ENCODE results near the gene PCDH19.

The PCDH19 gene

GRCh38 chrX:100408713-100409609 lies 1.1 kb downstream of the PCDH19 start:
- no peak for ATAC-seq
- TF ChIP-seq, protein P1, sequence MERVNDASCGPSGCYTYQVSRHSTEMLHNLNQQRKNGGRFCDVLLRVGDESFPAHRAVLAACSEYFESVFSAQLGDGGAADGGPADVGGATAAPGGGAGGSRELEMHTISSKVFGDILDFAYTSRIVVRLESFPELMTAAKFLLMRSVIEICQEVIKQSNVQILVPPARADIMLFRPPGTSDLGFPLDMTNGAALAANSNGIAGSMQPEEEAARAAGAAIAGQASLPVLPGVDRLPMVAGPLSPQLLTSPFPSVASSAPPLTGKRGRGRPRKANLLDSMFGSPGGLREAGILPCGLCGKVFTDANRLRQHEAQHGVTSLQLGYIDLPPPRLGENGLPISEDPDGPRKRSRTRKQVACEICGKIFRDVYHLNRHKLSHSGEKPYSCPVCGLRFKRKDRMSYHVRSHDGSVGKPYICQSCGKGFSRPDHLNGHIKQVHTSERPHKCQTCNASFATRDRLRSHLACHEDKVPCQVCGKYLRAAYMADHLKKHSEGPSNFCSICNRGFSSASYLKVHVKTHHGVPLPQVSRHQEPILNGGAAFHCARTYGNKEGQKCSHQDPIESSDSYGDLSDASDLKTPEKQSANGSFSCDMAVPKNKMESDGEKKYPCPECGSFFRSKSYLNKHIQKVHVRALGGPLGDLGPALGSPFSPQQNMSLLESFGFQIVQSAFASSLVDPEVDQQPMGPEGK (CRISPR knock-in tag; IDR thresholded peaks at IDR 0.05; ENCODE audit: borderline replicate concordance) = no peak
- TF ChIP-seq ZFP30 (CRISPR knock-in tag; IDR thresholded peaks at IDR 0.05) (no peak), ZC3H10 (CRISPR knock-in tag; IDR thresholded peaks at IDR 0.05) (no peak), PPARA (CRISPR knock-in tag; IDR thresholded peaks at IDR 0.05; ENCODE audit: borderline replicate concordance) (no peak), ZNF8 (CRISPR knock-in tag; IDR thresholded peaks at IDR 0.05) (no peak), ARNTL (CRISPR knock-in tag; IDR thresholded peaks at IDR 0.05; ENCODE audit: borderline replicate concordance, low read depth) (no peak), ZNF70 (CRISPR knock-in tag; IDR thresholded peaks at IDR 0.05) (no peak), CSDC2 (CRISPR knock-in tag; IDR thresholded peaks at IDR 0.05) (no peak), OSR1 (CRISPR knock-in tag; IDR thresholded peaks at IDR 0.05) (no peak), ZNF565 (CRISPR knock-in tag; conservative IDR thresholded peaks at IDR 0.05; ENCODE audit: low read depth) (no peak)

- TF ChIP-seq ISL1 (CRISPR knock-in tag; IDR thresholded peaks at IDR 0.05) = no peak
- TF ChIP-seq, protein P1 (CRISPR knock-in tag; IDR thresholded peaks at IDR 0.05; ENCODE audit: borderline replicate concordance) = no peak
- no peak for TF ChIP-seq SNAI2 (CRISPR knock-in tag; IDR thresholded peaks at IDR 0.05)
- TF ChIP-seq CSDC2 (CRISPR knock-in tag; IDR thresholded peaks at IDR 0.05) = no peak
- no peak for TF ChIP-seq ZNF8 (CRISPR knock-in tag; IDR thresholded peaks at IDR 0.05)
- no peak for TF ChIP-seq TOX (CRISPR knock-in tag; IDR thresholded peaks at IDR 0.05; ENCODE audit: borderline replicate concordance)
- TF ChIP-seq, protein P2, sequence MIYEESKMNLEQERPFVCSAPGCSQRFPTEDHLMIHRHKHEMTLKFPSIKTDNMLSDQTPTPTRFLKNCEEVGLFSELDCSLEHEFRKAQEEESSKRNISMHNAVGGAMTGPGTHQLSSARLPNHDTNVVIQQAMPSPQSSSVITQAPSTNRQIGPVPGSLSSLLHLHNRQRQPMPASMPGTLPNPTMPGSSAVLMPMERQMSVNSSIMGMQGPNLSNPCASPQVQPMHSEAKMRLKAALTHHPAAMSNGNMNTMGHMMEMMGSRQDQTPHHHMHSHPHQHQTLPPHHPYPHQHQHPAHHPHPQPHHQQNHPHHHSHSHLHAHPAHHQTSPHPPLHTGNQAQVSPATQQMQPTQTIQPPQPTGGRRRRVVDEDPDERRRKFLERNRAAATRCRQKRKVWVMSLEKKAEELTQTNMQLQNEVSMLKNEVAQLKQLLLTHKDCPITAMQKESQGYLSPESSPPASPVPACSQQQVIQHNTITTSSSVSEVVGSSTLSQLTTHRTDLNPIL (CRISPR knock-in tag; IDR thresholded peaks at IDR 0.05; ENCODE audit: low read depth) = no peak
- TF ChIP-seq ZC3H10 (CRISPR knock-in tag; IDR thresholded peaks at IDR 0.05) = no peak
- TF ChIP-seq ESRRG (CRISPR knock-in tag; IDR thresholded peaks at IDR 0.05) = no peak
- ATAC-seq = no peak
These were observed 2.0 kb downstream of the PCDH19 start for GRCh38 chrX:100407784-100408712.

GRCh38 chrX:100407147-100407783 lies 2.8 kb downstream of the PCDH19 start:
- TF ChIP-seq OSR1 (CRISPR knock-in tag; IDR thresholded peaks at IDR 0.05) (no peak), ESRRG (CRISPR knock-in tag; IDR thresholded peaks at IDR 0.05) (no peak), RARB (CRISPR knock-in tag; IDR thresholded peaks at IDR 0.05) (no peak), ZNF565 (CRISPR knock-in tag; conservative IDR thresholded peaks at IDR 0.05; ENCODE audit: low read depth) (no peak), SNAI2 (CRISPR knock-in tag; IDR thresholded peaks at IDR 0.05) (no peak), ARNTL (CRISPR knock-in tag; IDR thresholded peaks at IDR 0.05; ENCODE audit: borderline replicate concordance, low read depth) (no peak), TCF4 (CRISPR knock-in tag; IDR thresholded peaks at IDR 0.05; ENCODE audit: borderline replicate concordance) (no peak), ZNF8 (CRISPR knock-in tag; IDR thresholded peaks at IDR 0.05) (no peak), ISL1 (CRISPR knock-in tag; IDR thresholded peaks at IDR 0.05) (no peak), ZFP30 (CRISPR knock-in tag; IDR thresholded peaks at IDR 0.05) (no peak), GLIS3 (CRISPR knock-in tag; IDR thresholded peaks at IDR 0.05) (no peak), PPARA (CRISPR knock-in tag; IDR thresholded peaks at IDR 0.05; ENCODE audit: borderline replicate concordance) (no peak), ZFP3 (CRISPR knock-in tag; IDR thresholded peaks at IDR 0.05) (no peak), BACH2 (CRISPR knock-in tag; IDR thresholded peaks at IDR 0.05; ENCODE audit: borderline replicate concordance) (no peak)
- TF ChIP-seq, protein P2 (CRISPR knock-in tag; IDR thresholded peaks at IDR 0.05; ENCODE audit: low read depth) = no peak
- TF ChIP-seq, protein P1 (CRISPR knock-in tag; IDR thresholded peaks at IDR 0.05; ENCODE audit: borderline replicate concordance) = no peak
- no peak for ATAC-seq
